SK-N-SH (cell line): ENCODE data around the gene LCN2. TPM values are rescaled to one million over a fixed set of nuclear protein-coding genes. Genes with fewer than 3 reads are reported as not detected.

Experiments used
- CTCF ChIA-PET: fragments of 300-600, 350-600 bp; formaldehyde crosslinking; extraction: SDS; loops from one replicate; lab custom pipeline; 2021; lab: Yijun Ruan, JAX
- POLR2A ChIA-PET: fragments of 350-600 bp; sonication (Branson Sonifier 250); formaldehyde crosslinking; extraction: SDS; loops from one replicate; lab custom pipeline; 2020; ENCODE audit warnings: antibody characterized with exemption, inconsistent platforms; lab: Yijun Ruan, JAX
- DNase-seq: peaks from one replicate; pipeline ENCODE4 v3.0.0; 2012
- H2AFZ ChIP-seq: fragments of 200-600 bp; sonication (generic); 2 replicates; pipeline ENCODE4 v1.8.1; 2016; ENCODE audit warnings: antibody characterized with exemption, mild to moderate bottlenecking, low read depth
- H3F3A ChIP-seq: fragments of 200-600 bp; sonication (generic); replicated peaks from 2 replicates; pipeline ENCODE3; 2016; ENCODE audit warnings: antibody characterized with exemption, mild to moderate bottlenecking; ENCODE audit not compliant: insufficient read depth
- H3K27ac ChIP-seq, 2 experiments: fragments of 200-500 bp in 1 of 2; fragments of 200-600 bp in 1 of 2; sonication (Bioruptor generic) in 1 of 2; sonication (generic), shearing (Covaris generic) in 1 of 2; 2 replicates each; pipeline versions ENCODE4 v1.5.1 to v1.6.1; 2014 to 2016; ENCODE audit warnings: low read depth in 2 of 2, inconsistent platforms in 1 of 2, low read length in 1 of 2, mild to moderate bottlenecking in 1 of 2, mixed read lengths in 1 of 2
- H3K27me3 ChIP-seq: fragments of 200-600 bp; sonication (generic), shearing (Covaris generic); 2 replicates; pipeline ENCODE4 v1.6.1; 2016; ENCODE audit warnings: mixed run types; ENCODE audit not compliant: insufficient read depth
- H3K36me3 ChIP-seq, 2 experiments: fragments of 200-500 bp in 1 of 2; fragments of 200-600 bp in 1 of 2; sonication (Bioruptor generic) in 1 of 2; sonication (generic) in 1 of 2; replicated peaks in 1 of 2; 2 replicates each; pipeline versions ENCODE3 to v1.5.1; 2014 to 2016; ENCODE audit warnings: low read length in 1 of 2, mild to moderate bottlenecking in 1 of 2; ENCODE audit not compliant: insufficient read depth in 2 of 2, control insufficient read depth in 1 of 2
- H3K4me1 ChIP-seq, 2 experiments: fragments of 200-500 bp in 1 of 2; fragments of 200-600 bp in 1 of 2; sonication (Bioruptor generic) in 1 of 2; sonication (generic), shearing (Covaris generic) in 1 of 2; 2 replicates each; pipeline versions ENCODE4 v1.5.1 to v1.6.1; 2014 to 2016; ENCODE audit warnings: low read depth in 1 of 2, low read length in 1 of 2, mixed run types in 1 of 2; ENCODE audit not compliant: insufficient read depth in 2 of 2, control insufficient read depth in 1 of 2
- H3K4me2 ChIP-seq: fragments of 200-600 bp; sonication (generic), shearing (Covaris generic); 2 replicates; pipeline ENCODE4 v1.6.1; 2017; ENCODE audit warnings: mixed run types
- H3K4me3 ChIP-seq, 2 experiments: fragments of 200-500 bp in 1 of 2; fragments of 200-600 bp in 1 of 2; sonication (Bioruptor generic) in 1 of 2; sonication (generic), shearing (Covaris generic) in 1 of 2; 2 replicates each; pipeline versions ENCODE4 v1.5.1 to v1.8.1; 2014 to 2016; ENCODE audit warnings: low read depth in 2 of 2, inconsistent platforms in 1 of 2, low read length in 1 of 2, mild to moderate bottlenecking in 1 of 2, mixed read lengths in 1 of 2, moderate library complexity in 1 of 2
- H3K79me2 ChIP-seq: fragments of 200-600 bp; sonication (generic); 2 replicates; pipeline ENCODE4 v1.8.1; 2017; ENCODE audit warnings: mild to moderate bottlenecking; ENCODE audit not compliant: insufficient read depth
- H3K9ac ChIP-seq: fragments of 200-600 bp; sonication (generic); 2 replicates; pipeline ENCODE4 v1.6.1; 2017; ENCODE audit warnings: mixed run types
- H3K9me2 ChIP-seq: fragments of 200-600 bp; sonication (generic); 2 replicates; pipeline ENCODE4 v1.6.1; 2017; ENCODE audit warnings: mixed run types
- H3K9me3 ChIP-seq: fragments of 200-600 bp; sonication (generic); 2 replicates; pipeline ENCODE4 v1.6.1; 2017; ENCODE audit warnings: mixed run types, mild to moderate bottlenecking, moderate library complexity
- H4K20me1 ChIP-seq: fragments of 200-600 bp; sonication (generic); 2 replicates; pipeline ENCODE4 v1.6.1; 2017; ENCODE audit warnings: mild to moderate bottlenecking, mixed run types; ENCODE audit not compliant: insufficient read depth
- CHD2 ChIP-seq: fragments of 150-350 bp; IDR thresholded peaks from 2 replicates; pipeline ENCODE4 v1.6.1; 2018; ENCODE audit warnings: low read length; ENCODE audit not compliant: partially characterized antibody
- FOSL2 ChIP-seq: IDR thresholded peaks from 2 replicates; pipeline ENCODE4 v1.4.0; 2012; ENCODE audit warnings: low read depth, mild to moderate bottlenecking, moderate library complexity, borderline replicate concordance
- FOXM1 ChIP-seq: IDR thresholded peaks from 2 replicates; pipeline ENCODE4 v1.4.0; 2012; ENCODE audit warnings: low read depth, mild to moderate bottlenecking
- GABPA ChIP-seq: IDR thresholded peaks from 2 replicates; pipeline ENCODE4 v1.4.0; 2012; ENCODE audit warnings: low read depth, mild to moderate bottlenecking
- GATA2 ChIP-seq: sonication (generic); formaldehyde crosslinking; IDR thresholded peaks from 2 replicates; pipeline ENCODE4 v1.5.0; 2020; ENCODE audit warnings: mild to moderate bottlenecking, missing genetic modification reagents
- JUND ChIP-seq: IDR thresholded peaks from 2 replicates; pipeline ENCODE4 v1.4.0; 2012
- MEF2A ChIP-seq: IDR thresholded peaks from 2 replicates; pipeline ENCODE4 v1.4.0; 2012; ENCODE audit warnings: low read depth, borderline replicate concordance
- MXI1 ChIP-seq: IDR thresholded peaks from 2 replicates; pipeline ENCODE4 v1.6.1; 2012; ENCODE audit warnings: mild to moderate bottlenecking, low read depth, low read length, improper control_type of control experiment
- RCOR1 ChIP-seq: fragments of 150-350 bp; IDR thresholded peaks from 2 replicates; pipeline ENCODE4 v1.6.1; 2017; ENCODE audit warnings: antibody characterized with exemption, low read length
- RFX5 ChIP-seq: IDR thresholded peaks from 2 replicates; pipeline ENCODE4 v1.6.1; 2012; ENCODE audit warnings: mild to moderate bottlenecking, improper control_type of control experiment, low read length
- SMC3 ChIP-seq: IDR thresholded peaks from 2 replicates; pipeline ENCODE4 v1.6.1; 2012; ENCODE audit warnings: low read depth, low read length, improper control_type of control experiment
- TAF1 ChIP-seq: IDR thresholded peaks from 2 replicates; pipeline ENCODE4 v1.6.1; 2012; ENCODE audit warnings: low read depth, mild to moderate bottlenecking, low read length, moderate library complexity, borderline replicate concordance
- TCF12 ChIP-seq: IDR thresholded peaks from 2 replicates; pipeline ENCODE4 v1.4.0; 2012
- USF2 ChIP-seq: fragments of 150-350 bp; IDR thresholded peaks from 2 replicates; pipeline ENCODE4 v1.6.1; 2017; ENCODE audit warnings: antibody characterized with exemption, low read length, low read depth, borderline replicate concordance
- WGBS: methylation state at CpG from one replicate; pipeline ENCODE4 v1.1.6; 2017; ENCODE audit warnings: low lambda C conversion rate; 5-methylcytosine and 5-hydroxymethylcytosine counted together
- polyA plus RNA-seq, 3 experiments: library from polyadenylated mRNA; depleted of rRNA; stranded (reverse); fragments of >200 nt; gene quantifications; 2 replicates each; pipeline ENCODE4 v1.2.3, GENCODE V29; 2012
- TF ChIP-seq, protein P1 (sequence below): IDR thresholded peaks from 2 replicates; pipeline ENCODE4 v1.4.0; 2012; ENCODE audit warnings: low read depth
- TF ChIP-seq, protein P2 (sequence below): fragments of 150-350 bp; IDR thresholded peaks from 2 replicates; pipeline ENCODE4 v1.6.1; 2016; ENCODE audit warnings: mild to moderate bottlenecking, low read depth, low read length
- TF ChIP-seq, protein P3 (sequence below): IDR thresholded peaks from 2 replicates; pipeline ENCODE4 v1.6.1; 2012; ENCODE audit warnings: mild to moderate bottlenecking, low read depth, low read length, moderate library complexity

Gene LCN2
- polyA plus RNA-seq, 1 of the 3 experiments (the other 2 are of a cell fraction), result not detected

DNA sequence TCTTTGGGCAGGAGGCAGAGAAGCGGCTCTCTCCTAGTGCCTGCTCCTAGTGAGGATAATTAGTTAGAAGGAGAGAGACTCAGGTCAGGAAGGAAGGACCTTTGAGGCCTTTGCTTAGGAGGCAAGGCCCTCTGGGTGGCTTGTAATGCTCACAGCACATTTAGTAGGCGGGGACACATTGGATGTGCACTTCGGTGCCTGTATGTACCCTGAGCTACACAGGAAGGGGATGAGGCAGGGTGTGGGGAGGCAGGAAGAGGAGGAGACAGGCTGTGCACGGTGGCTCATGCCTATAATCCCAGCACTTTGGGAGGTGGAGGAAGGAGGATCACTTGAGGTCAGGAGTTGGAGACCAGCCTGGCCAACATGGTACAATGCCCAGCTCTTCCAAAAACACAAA, 7.2 kb upstream of the LCN2 start:
- Histone ChIP-seq H3K4me2 (no peak overlapping the region), H3K9me3 (no peaks in the 10 kb centered on the region), H4K20me1 (no peaks in the 10 kb centered on the region), H3K79me2 (no peaks in the 10 kb centered on the region), H2AFZ (no peak overlapping the region), H3K4me3 (no peak overlapping the region), H3F3A (no peaks in the 10 kb centered on the region), H3K27me3 (no peaks in the 10 kb centered on the region), H3K36me3 (no peaks in the 10 kb centered on the region), H3K27ac (no peak overlapping the region), H3K9me2 (no peaks in the 10 kb centered on the region), H3K4me1 (no peaks in the 10 kb centered on the region), H3K9ac (no peak overlapping the region)
- WGBS, result 78% methylated on average over 3 of the region's 4 CpGs
- POLR2A ChIA-PET, result no interaction called here
- CTCF ChIA-PET, result interaction anchor here (1.7 kb wide), 1 partner anchor 24 kb away, joined by 10 read pairs; no protein-coding TSS in a partner anchor
- TF ChIP-seq RFX5 (no peak), GABPA (no peak)
- no peak for DNase-seq

DNA sequence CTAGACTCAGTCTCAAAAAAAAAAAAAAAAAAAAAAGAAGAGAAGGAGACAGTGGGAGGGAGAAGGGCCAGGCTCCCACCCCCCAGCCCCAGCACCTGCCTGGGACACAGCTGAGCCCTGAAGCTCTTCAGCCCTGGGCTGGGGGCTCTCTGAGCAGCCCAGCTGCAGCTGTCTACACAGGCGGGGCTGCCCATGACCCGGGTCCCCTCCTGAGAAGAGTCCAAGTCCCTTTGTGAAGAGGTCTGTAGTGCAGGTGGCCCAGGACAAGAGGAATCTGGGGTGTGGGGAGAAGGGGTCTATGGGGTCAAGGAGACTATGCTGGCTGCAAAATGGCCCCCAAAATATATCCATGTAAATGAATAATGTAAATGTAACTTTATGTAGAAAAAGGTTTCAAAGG, 6.7 kb upstream of the LCN2 start:
- Histone ChIP-seq H3K4me3 (no peak overlapping the region), H3F3A (no peaks in the 10 kb centered on the region), H3K79me2 (no peaks in the 10 kb centered on the region), H3K4me2 (no peak overlapping the region), H3K27ac (no peak overlapping the region), H2AFZ (no peak overlapping the region), H4K20me1 (no peaks in the 10 kb centered on the region), H3K9me2 (no peaks in the 10 kb centered on the region), H3K9ac (no peak overlapping the region), H3K9me3 (no peaks in the 10 kb centered on the region), H3K4me1 (no peaks in the 10 kb centered on the region), H3K27me3 (no peaks in the 10 kb centered on the region), H3K36me3 (no peaks in the 10 kb centered on the region)
- TF ChIP-seq TCF12, result no peak
- TF ChIP-seq TAF1, result no peak
- TF ChIP-seq SMC3, result no peak
- TF ChIP-seq, protein P1, sequence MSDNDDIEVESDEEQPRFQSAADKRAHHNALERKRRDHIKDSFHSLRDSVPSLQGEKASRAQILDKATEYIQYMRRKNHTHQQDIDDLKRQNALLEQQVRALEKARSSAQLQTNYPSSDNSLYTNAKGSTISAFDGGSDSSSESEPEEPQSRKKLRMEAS, result no peak
- no peak for TF ChIP-seq JUND
- TF ChIP-seq CHD2, result no peak
- TF ChIP-seq GATA2 (CRISPR knock-in tag), result no peak
- TF ChIP-seq FOSL2, result no peak
- no peak for TF ChIP-seq RCOR1
- TF ChIP-seq MXI1, result no peak
- no peak for TF ChIP-seq USF2
- TF ChIP-seq, protein P2, sequence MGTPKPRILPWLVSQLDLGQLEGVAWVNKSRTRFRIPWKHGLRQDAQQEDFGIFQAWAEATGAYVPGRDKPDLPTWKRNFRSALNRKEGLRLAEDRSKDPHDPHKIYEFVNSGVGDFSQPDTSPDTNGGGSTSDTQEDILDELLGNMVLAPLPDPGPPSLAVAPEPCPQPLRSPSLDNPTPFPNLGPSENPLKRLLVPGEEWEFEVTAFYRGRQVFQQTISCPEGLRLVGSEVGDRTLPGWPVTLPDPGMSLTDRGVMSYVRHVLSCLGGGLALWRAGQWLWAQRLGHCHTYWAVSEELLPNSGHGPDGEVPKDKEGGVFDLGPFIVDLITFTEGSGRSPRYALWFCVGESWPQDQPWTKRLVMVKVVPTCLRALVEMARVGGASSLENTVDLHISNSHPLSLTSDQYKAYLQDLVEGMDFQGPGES, result no peak
- TF ChIP-seq, protein P3, sequence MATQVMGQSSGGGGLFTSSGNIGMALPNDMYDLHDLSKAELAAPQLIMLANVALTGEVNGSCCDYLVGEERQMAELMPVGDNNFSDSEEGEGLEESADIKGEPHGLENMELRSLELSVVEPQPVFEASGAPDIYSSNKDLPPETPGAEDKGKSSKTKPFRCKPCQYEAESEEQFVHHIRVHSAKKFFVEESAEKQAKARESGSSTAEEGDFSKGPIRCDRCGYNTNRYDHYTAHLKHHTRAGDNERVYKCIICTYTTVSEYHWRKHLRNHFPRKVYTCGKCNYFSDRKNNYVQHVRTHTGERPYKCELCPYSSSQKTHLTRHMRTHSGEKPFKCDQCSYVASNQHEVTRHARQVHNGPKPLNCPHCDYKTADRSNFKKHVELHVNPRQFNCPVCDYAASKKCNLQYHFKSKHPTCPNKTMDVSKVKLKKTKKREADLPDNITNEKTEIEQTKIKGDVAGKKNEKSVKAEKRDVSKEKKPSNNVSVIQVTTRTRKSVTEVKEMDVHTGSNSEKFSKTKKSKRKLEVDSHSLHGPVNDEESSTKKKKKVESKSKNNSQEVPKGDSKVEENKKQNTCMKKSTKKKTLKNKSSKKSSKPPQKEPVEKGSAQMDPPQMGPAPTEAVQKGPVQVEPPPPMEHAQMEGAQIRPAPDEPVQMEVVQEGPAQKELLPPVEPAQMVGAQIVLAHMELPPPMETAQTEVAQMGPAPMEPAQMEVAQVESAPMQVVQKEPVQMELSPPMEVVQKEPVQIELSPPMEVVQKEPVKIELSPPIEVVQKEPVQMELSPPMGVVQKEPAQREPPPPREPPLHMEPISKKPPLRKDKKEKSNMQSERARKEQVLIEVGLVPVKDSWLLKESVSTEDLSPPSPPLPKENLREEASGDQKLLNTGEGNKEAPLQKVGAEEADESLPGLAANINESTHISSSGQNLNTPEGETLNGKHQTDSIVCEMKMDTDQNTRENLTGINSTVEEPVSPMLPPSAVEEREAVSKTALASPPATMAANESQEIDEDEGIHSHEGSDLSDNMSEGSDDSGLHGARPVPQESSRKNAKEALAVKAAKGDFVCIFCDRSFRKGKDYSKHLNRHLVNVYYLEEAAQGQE, result no peak
- no peak for TF ChIP-seq FOXM1
- TF ChIP-seq MEF2A, result no peak
- DNase-seq, result no peak
- ChIA-PET POLR2A (no interaction called here), CTCF (interaction anchor here (1.1 to 1.7 kb wide), 2 partner anchors 22 to 25 kb away, joined by 3 to 10 read pairs; no protein-coding TSS in a partner anchor)
- 52% methylated on average over 2 of the region's 2 CpGs for WGBS
